Renal pelvis (tissue), 3 donors: ENCODE results near the gene TMTC4. TPM values are rescaled to one million over a fixed set of nuclear protein-coding genes. Genes with fewer than 3 reads are reported as not detected.

Experiments used
- polyA plus RNA-seq, 3 donors: library from polyadenylated mRNA; unstranded; fragments of 120-200 nt; gene quantifications; one replicate each; pipeline ENCODE4 v1.2.1, GENCODE V29; 2013; ENCODE audit not compliant: insufficient read length in 3 of 3

TMTC4 gene
- polyA plus RNA-seq, 3 donors: 33.9 to 39.4 (median 35.0) TPM

Other genes starting within 250 kb of the TMTC4 start
- 1 to 10 TPM; 4.1 to 5.0 (median 4.9) TPM for gene GGACT, start 86.0 kb downstream of the TMTC4 start, polyA plus RNA-seq